GM20000 (cell line): Measurements from ENCODE around the gene SLC15A5.

Source experiments
- DNase-seq: peaks from one replicate; pipeline ENCODE4 v3.0.0; 2012; ENCODE audit warnings: low spot score
- TF ChIP-seq, protein P1 (sequence below): IDR thresholded peaks from 2 replicates; pipeline ENCODE4 v1.5.1; 2012; ENCODE audit warnings: mild to moderate bottlenecking, control low read depth; ENCODE audit errors: extremely low read depth, missing control alignments

SLC15A5 gene

DNA sequence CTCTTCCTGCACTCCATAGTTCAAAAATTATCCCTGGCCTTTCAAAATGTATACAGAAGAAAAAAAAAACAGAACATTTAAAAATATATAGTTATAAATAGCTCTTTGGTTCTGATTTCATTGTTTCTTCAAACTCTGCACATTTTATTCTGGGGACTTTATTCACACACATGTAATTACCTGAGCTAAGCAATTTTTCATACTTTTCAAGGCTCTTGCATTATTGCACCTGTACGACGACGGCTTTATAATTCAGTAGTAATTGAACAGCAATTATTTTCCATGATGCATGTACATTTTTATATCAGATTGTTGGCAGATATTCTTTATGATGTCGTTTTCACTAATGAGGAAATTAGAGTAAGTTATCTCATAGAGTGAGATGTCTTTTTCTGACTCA is 13.5 kb upstream of the SLC15A5 start:
- no peak for DNase-seq
- TF ChIP-seq, protein P1, sequence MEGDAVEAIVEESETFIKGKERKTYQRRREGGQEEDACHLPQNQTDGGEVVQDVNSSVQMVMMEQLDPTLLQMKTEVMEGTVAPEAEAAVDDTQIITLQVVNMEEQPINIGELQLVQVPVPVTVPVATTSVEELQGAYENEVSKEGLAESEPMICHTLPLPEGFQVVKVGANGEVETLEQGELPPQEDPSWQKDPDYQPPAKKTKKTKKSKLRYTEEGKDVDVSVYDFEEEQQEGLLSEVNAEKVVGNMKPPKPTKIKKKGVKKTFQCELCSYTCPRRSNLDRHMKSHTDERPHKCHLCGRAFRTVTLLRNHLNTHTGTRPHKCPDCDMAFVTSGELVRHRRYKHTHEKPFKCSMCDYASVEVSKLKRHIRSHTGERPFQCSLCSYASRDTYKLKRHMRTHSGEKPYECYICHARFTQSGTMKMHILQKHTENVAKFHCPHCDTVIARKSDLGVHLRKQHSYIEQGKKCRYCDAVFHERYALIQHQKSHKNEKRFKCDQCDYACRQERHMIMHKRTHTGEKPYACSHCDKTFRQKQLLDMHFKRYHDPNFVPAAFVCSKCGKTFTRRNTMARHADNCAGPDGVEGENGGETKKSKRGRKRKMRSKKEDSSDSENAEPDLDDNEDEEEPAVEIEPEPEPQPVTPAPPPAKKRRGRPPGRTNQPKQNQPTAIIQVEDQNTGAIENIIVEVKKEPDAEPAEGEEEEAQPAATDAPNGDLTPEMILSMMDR: no peak

DNA sequence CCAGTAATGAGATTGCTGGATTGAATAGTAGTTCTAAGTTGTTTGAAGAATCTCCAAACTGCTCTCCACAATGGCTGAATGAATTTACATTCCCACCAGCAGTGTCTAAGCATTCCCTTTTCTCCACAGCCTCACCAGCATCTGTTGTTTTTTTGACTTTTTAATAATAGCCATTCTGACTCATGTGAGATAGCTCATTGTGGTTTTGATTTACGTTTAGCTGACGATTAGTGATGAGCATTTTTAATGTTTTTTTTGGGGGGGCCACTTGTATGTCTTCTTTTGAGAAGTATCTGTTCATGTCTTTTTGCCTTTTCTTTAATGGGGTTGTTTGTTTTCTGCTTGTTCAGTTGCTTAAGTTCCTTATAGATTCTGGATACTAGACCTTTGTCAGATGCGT is 8.1 kb upstream of the SLC15A5 start:
- DNase-seq: no peak
- TF ChIP-seq, protein P1: no peak

DNA sequence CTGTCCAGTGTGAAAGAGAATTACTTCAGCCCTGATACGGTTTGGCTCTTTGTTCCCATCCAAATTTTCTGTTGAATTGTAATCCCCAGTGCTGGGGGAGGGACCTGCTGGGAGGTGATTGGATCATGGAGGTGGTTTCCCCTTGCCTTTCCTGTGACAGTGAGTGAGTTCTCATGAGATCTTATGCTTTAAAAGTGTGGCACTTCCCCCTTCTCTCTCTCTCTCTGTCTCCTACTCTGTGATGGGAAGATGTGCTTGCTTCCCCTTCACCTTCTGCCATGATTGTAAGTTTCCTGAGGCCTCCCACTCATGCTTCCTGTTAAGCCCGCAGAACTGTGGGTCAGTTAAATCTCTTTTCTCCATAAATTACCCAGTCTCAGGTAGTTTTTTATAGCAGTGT is 5.5 kb upstream of the SLC15A5 start:
- no peak for DNase-seq
- TF ChIP-seq, protein P1: no peak

DNA sequence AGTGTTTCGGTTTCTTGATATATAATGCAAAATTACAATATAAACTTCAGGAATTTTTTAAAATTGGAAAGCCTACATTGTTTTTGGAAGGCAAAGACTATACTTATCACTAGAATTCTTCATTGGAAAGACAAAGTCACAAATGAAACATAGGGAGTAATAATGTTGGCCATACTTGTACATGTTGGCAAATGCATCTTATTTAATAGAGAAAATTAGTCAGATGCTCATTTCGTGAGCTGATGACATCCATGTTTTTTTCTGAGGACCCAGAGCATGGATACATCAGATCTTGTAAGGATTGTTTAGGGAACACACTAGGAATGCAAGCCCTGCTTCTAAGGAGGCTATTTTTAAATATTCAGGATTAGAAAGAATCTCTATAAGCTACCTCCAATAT is 4.6 kb upstream of the SLC15A5 start:
- DNase-seq: no peak
- TF ChIP-seq, protein P1: no peak

DNA sequence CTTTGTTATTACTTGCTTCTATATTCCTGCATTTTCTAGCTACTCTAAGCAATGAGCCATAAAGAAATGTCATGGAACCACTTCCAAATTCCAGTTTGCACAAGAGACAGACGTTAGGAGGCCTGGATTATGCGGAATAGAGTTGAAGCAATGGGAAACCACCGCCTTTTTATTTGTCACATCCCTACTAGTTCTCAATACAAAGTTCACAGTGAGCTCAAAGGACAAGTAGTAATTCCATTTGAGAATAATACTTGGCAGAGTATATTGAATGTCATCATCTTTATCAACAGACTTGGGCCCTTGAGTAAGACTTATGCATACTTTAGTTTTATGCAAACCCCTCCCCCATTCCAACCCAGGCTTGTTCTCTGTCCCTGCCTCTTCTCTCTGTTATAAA is 3.7 kb upstream of the SLC15A5 start:
- no peak for DNase-seq
- TF ChIP-seq, protein P1: no peak

DNA sequence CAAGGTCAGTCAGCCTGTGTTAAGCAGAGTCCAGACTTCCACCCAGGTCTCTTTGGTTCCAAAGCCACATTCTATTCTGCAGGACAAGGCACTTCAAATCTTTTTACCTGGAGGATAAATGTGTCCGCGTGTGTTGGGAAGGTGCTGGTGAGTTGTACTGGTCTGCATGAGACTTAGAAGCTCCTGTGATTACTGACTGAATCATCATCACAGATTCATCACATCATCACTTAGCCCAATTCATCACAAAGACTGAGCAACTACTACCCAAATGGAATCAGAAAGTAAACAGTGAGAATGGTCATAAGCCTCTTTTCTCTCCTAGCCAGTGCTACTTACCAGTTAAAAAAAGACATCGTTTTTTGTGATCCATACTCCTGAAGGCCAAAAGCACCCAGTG is 5.3 kb downstream of the SLC15A5 start:
- TF ChIP-seq, protein P1: no peak
- no peak for DNase-seq

DNA sequence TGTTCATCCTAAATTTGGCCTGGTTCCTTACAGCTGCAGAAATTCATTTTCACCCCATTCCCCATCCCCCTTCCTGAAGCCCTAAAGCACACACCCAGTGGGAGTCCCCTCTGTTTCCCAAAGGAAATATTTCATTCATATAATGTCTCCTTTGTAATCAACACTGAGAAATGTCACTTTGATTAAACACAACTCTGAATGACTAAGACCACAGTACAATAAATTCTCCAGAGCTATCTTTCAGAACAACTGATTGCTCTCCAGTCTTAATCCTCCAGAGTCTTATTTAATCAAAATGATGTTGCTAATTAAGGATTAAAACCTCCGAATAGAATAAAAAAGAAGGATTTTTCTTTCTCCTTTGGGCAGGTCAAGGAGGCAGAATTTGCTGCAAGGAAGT is 6.4 kb downstream of the SLC15A5 start:
- DNase-seq: no peak
- TF ChIP-seq, protein P1: no peak
